ENCODE measurements around the gene LINC01488. TPM values are rescaled to one million over a fixed set of nuclear protein-coding genes. Genes with fewer than 3 reads are reported as not detected.
A peak's percentile ranks its signal among the peaks of the same experiment; 100 is the strongest.

Gene LINC01488
- total and polyA plus RNA-seq, 9 of the 15 experiments (the other 6 are each of a cell fraction or from before 2014, with no cell fraction given): not detected

GRCh38 chr11:69449320-69450063, 32.0 kb upstream of the LINC01488 start (continued):
- peak; percentile 96 for TF ChIP-seq SMARCC2 (IDR thresholded peaks at IDR 0.05; ENCODE audit: low read depth)
- peak; percentile 84 for TF ChIP-seq ETV1 (tag; conservative IDR thresholded peaks at IDR 0.05; ENCODE audit: low read depth)
- no peak for TF ChIP-seq TAF7 (tag; IDR thresholded peaks at IDR 0.05)
- TF ChIP-seq KLF1 (tag; IDR thresholded peaks at IDR 0.05): no peak
- no peak for TF ChIP-seq STAG1 (CRISPR knock-in tag; IDR thresholded peaks at IDR 0.05; ENCODE audit: borderline replicate concordance)
- TF ChIP-seq RBM14 (IDR thresholded peaks at IDR 0.05; ENCODE audit: borderline replicate concordance, insufficient read depth, low read depth, low read length): no peak
- peak; percentile 98 for TF ChIP-seq ARID1B (IDR thresholded peaks at IDR 0.05)
- no peak for TF ChIP-seq RFX5 (IDR thresholded peaks at IDR 0.05; ENCODE audit: low read depth, low read length)
- TF ChIP-seq SETDB1 (IDR thresholded peaks at IDR 0.05; ENCODE audit: low read length): no peak
- TF ChIP-seq ZBTB11 (CRISPR knock-in tag; IDR thresholded peaks at IDR 0.05): no peak
- TF ChIP-seq CLOCK (CRISPR knock-in tag; IDR thresholded peaks at IDR 0.05; ENCODE audit: borderline replicate concordance): no peak
- TF ChIP-seq ZC3H11A (IDR thresholded peaks at IDR 0.05; ENCODE audit: low read depth, low read length): no peak
- peak; percentile 51; the same call in 1 of the 2 replicates for TF ChIP-seq ZNF134 (CRISPR knock-in tag; conservative IDR thresholded peaks at IDR 0.05)
- no peak for TF ChIP-seq ZNF277 (CRISPR knock-in tag; IDR thresholded peaks at IDR 0.05; ENCODE audit: borderline replicate concordance)
- TF ChIP-seq KHSRP (IDR thresholded peaks at IDR 0.05): no peak
- no peak for TF ChIP-seq HMGXB4 (CRISPR knock-in tag; IDR thresholded peaks at IDR 0.05)
- TF ChIP-seq POLR2H (tag; IDR thresholded peaks at IDR 0.05; ENCODE audit: low read depth): no peak
- no peak for TF ChIP-seq ZFP36 (IDR thresholded peaks at IDR 0.05; ENCODE audit: low read depth, low read length, partially characterized antibody)

All from K562 (cell line).